ENCODE data around the gene SLC25A34. TPM values are rescaled to one million over a fixed set of nuclear protein-coding genes. Genes with fewer than 3 reads are reported as not detected.

Gene SLC25A34
- total and polyA plus RNA-seq, 11 donors, result 1.6 to 71.2 (median 17.8) TPM

GRCh38 chr1:15733726-15734226 is 2.3 kb upstream of the SLC25A34 start:
- peak in 1 of 5 donors; percentile 18 for DNase-seq
- H3K4me1 ChIP-seq, result peaks cover 0 to 37% (median 17%) of the 10 kb centered on the region in 12 donors
- H3K9me3 ChIP-seq, result no peaks in the 10 kb centered on the region
- TF ChIP-seq CTCF (IDR thresholded peaks at IDR 0.05) (no peak), POLR2A (IDR thresholded peaks at IDR 0.05) (no peak)
- no peak for ATAC-seq
- WGBS, 4 donors, result 91 to 95% (median 93%) methylated on average over 9 to 27 of the region's 27 CpGs
- peaks cover 0 to 63% (median 61%) of the 10 kb centered on the region in 9 donors for H3K36me3 ChIP-seq
- no peaks in the 10 kb centered on the region for H3K27me3 ChIP-seq
- H3K27ac ChIP-seq, result no peak overlapping the region
- intact Hi-C loops (cut with DNase I), result loop anchor here in 3 of 10 donors (10.0 kb wide), 3 partner anchors 49 to 139 kb away; partner anchors contain the start of gene PLEKHM2 (in 1 of the 3)
- H3K4me3 ChIP-seq, result no peak overlapping the region

- ATAC-seq, result no peak
- WGBS, 4 donors, result 75 to 86% (median 83%) methylated on average over 5 to 13 of the region's 13 CpGs
- H3K4me1 ChIP-seq, result peaks cover 0 to 37% (median 17%) of the 10 kb centered on the region in 12 donors
- TF ChIP-seq POLR2A (IDR thresholded peaks at IDR 0.05) (no peak), CTCF (IDR thresholded peaks at IDR 0.05) (no peak)
- no peaks in the 10 kb centered on the region for H3K9me3 ChIP-seq
- DNase-seq, result peak in 1 of 5 donors; percentile 17
- H3K36me3 ChIP-seq, result peaks cover 0 to 59% (median 57%) of the 10 kb centered on the region in 9 donors
- peak overlapping the region in 5 of 12 donors; percentile 78 to 96 (median 88) for H3K27ac ChIP-seq
- no peak overlapping the region for H3K4me3 ChIP-seq
- H3K27me3 ChIP-seq, result no peaks in the 10 kb centered on the region
- intact Hi-C loops (cut with DNase I), result loop anchor here in 3 of 10 donors (10.0 kb wide), 3 partner anchors 49 to 139 kb away; partner anchors contain the start of gene PLEKHM2 (in 1 of the 3)
Measured at GRCh38 chr1:15734296-15734695, 1.8 kb upstream of the SLC25A34 start.

GRCh38 chr1:15734901-15735300 is 1.2 kb upstream of the SLC25A34 start:
- no peaks in the 10 kb centered on the region for H3K9me3 ChIP-seq
- WGBS, 4 donors, result 71 to 76% (median 75%) methylated on average over 8 to 17 of the region's 17 CpGs
- no peaks in the 10 kb centered on the region for H3K27me3 ChIP-seq
- peaks cover 0 to 37% (median 17%) of the 10 kb centered on the region in 12 donors for H3K4me1 ChIP-seq
- peaks cover 0 to 56% (median 51%) of the 10 kb centered on the region in 9 donors for H3K36me3 ChIP-seq
- TF ChIP-seq POLR2A (IDR thresholded peaks at IDR 0.05) (no peak), CTCF (IDR thresholded peaks at IDR 0.05) (no peak)
- no peak for DNase-seq
- peak in 1 of 4 donors; percentile 1 for ATAC-seq
- peak overlapping the region; percentile 73 to 96 (median 82) for H3K27ac ChIP-seq
- no peak overlapping the region for H3K4me3 ChIP-seq
- intact Hi-C loops (cut with DNase I), result loop anchor here in 5 of 10 donors (5.0 to 10.0 kb wide), 6 partner anchors 33 to 140 kb away; partner anchors contain the start of gene PLEKHM2 (in 1 of the 5)

GRCh38 chr1:15735304-15736037 is 587 bp upstream of the SLC25A34 start:
- Histone ChIP-seq H3K27ac (peak overlapping the region; percentile 73 to 96 (median 82)), H3K27me3 (no peaks in the 10 kb centered on the region), H3K4me3 (no peak overlapping the region), H3K4me1 (peaks cover 0 to 37% (median 17%) of the 10 kb centered on the region in 12 donors), H3K36me3 (peaks cover 0 to 50% (median 45%) of the 10 kb centered on the region in 9 donors), H3K9me3 (no peaks in the 10 kb centered on the region)
- ATAC-seq (peak; percentile 5 to 47 (median 30)), DNase-seq (peak in 2 of 5 donors; percentile 56 to 67)
- 52 to 71% (median 62%) methylated on average over 8 to 12 of the region's 12 CpGs for WGBS, 4 donors
- TF ChIP-seq CTCF (IDR thresholded peaks at IDR 0.05), result no peak
- no peak for TF ChIP-seq POLR2A (IDR thresholded peaks at IDR 0.05)
- intact Hi-C loops (cut with DNase I), result loop anchor here in 6 of 10 donors (2.0 to 10.0 kb wide), 7 partner anchors 33 to 141 kb away; partner anchors contain the start of gene PLEKHM2 (in 2 of the 6)

All from heart left ventricle (tissue), 16 donors.